ENCODE results near the gene SLC25A51.
"Not testable (repeated sequence)": the region's sequence is repeated elsewhere in the genome, so short reads cannot be mapped to it uniquely, and the experiment has no call there.

Gene SLC25A51

GRCh38 chr9:37908698-37909186, 4.8 kb upstream of the SLC25A51 start:
- FAIRE-seq (no peak), DNase-seq (ENCODE audit: extremely low spot score, insufficient read length, low read depth) (no peak)

- DNase-seq (ENCODE audit: extremely low spot score, insufficient read length, low read depth): no peak
- FAIRE-seq: no peak
These were observed 4.4 kb upstream of the SLC25A51 start for GRCh38 chr9:37908283-37908682.

- DNase-seq (ENCODE audit: extremely low spot score, insufficient read length, low read depth) (no peak), FAIRE-seq (no peak)
These were observed 2.6 kb upstream of the SLC25A51 start for GRCh38 chr9:37906312-37907239.

GRCh38 chr9:37905776-37906175, 1.8 kb upstream of the SLC25A51 start:
- DNase-seq (ENCODE audit: extremely low spot score, insufficient read length, low read depth): no peak
- FAIRE-seq: no peak

- FAIRE-seq: no peak
- no peak for DNase-seq (ENCODE audit: extremely low spot score, insufficient read length, low read depth)
These were observed 1.2 kb upstream of the SLC25A51 start for GRCh38 chr9:37905131-37905505.

- DNase-seq (ENCODE audit: extremely low spot score, insufficient read length, low read depth): no peak
- no peak for FAIRE-seq
These were observed 661 bp upstream of the SLC25A51 start for GRCh38 chr9:37904445-37905130.

- FAIRE-seq: no peak
- no peak for DNase-seq (ENCODE audit: extremely low spot score, insufficient read length, low read depth)
These were observed 906 bp downstream of the SLC25A51 start for GRCh38 chr9:37902796-37903646.

GRCh38 chr9:37902131-37902530, 1.8 kb downstream of the SLC25A51 start:
- no peak for DNase-seq (ENCODE audit: extremely low spot score, insufficient read length, low read depth)
- FAIRE-seq: no peak

- DNase-seq (ENCODE audit: extremely low spot score, insufficient read length, low read depth) (no peak), FAIRE-seq (no peak)
These were observed 4.9 kb downstream of the SLC25A51 start for GRCh38 chr9:37899041-37899440.

GRCh38 chr9:37897665-37898064, 6.3 kb downstream of the SLC25A51 start:
- FAIRE-seq (no peak), DNase-seq (ENCODE audit: extremely low spot score, insufficient read length, low read depth) (no peak)

GRCh38 chr9:37892063-37892462, 11.9 kb downstream of the SLC25A51 start:
- FAIRE-seq: no peak

GRCh38 chr9:37891042-37891441, 12.9 kb downstream of the SLC25A51 start:
- not testable (repeated sequence) for FAIRE-seq; DNase-seq (ENCODE audit: extremely low spot score, insufficient read length, low read depth)

More at GRCh38 chr9:37892063-37892462, 11.9 kb downstream of the SLC25A51 start:
- DNase-seq (ENCODE audit: extremely low spot score, insufficient read length, low read depth): no peak

- FAIRE-seq (no peak), DNase-seq (ENCODE audit: extremely low spot score, insufficient read length, low read depth) (no peak)
These were observed 14.4 kb downstream of the SLC25A51 start for GRCh38 chr9:37889536-37889935.

- not testable (repeated sequence) for DNase-seq (ENCODE audit: extremely low spot score, insufficient read length, low read depth); FAIRE-seq
These were observed 15.8 kb downstream of the SLC25A51 start for GRCh38 chr9:37887977-37888583.

- DNase-seq (ENCODE audit: extremely low spot score, insufficient read length, low read depth): no peak
- no peak for FAIRE-seq
These were observed 22.9 kb downstream of the SLC25A51 start for GRCh38 chr9:37880916-37881479.

- FAIRE-seq: no peak
- DNase-seq (ENCODE audit: extremely low spot score, insufficient read length, low read depth): no peak
These were observed 27.6 kb downstream of the SLC25A51 start for GRCh38 chr9:37876376-37876775.

- FAIRE-seq: no peak
These were observed 30.0 kb downstream of the SLC25A51 start for GRCh38 chr9:37873955-37874354.

GRCh38 chr9:37870799-37871176, 33.1 kb downstream of the SLC25A51 start:
- FAIRE-seq (no peak), DNase-seq (ENCODE audit: extremely low spot score, insufficient read length, low read depth) (no peak)

More at GRCh38 chr9:37873955-37874354, 30.0 kb downstream of the SLC25A51 start:
- DNase-seq (ENCODE audit: extremely low spot score, insufficient read length, low read depth): no peak

- DNase-seq (ENCODE audit: extremely low spot score, insufficient read length, low read depth) (no peak), FAIRE-seq (no peak)
These were observed 33.7 kb downstream of the SLC25A51 start for GRCh38 chr9:37870081-37870798.
